GM12864 (cell line): ENCODE data around the gene SLC25A13.

ENCODE experiments used
- DNase-seq: peaks from one replicate; pipeline ENCODE4 v3.0.0-alpha.2; 2011; ENCODE audit warnings: low read depth
- H3K4me3 ChIP-seq: 2 replicates; pipeline ENCODE4 v1.5.1; 2011; ENCODE audit warnings: mild to moderate bottlenecking, low read depth, low read length, control low read depth
- TF ChIP-seq, protein P1 (sequence below): IDR thresholded peaks from 2 replicates; pipeline ENCODE4 v1.5.1; 2011; ENCODE audit warnings: low read depth, mild to moderate bottlenecking, moderate library complexity, low read length, control low read depth, inconsistent platforms; ENCODE audit errors: missing control alignments

SLC25A13 gene

DNA sequence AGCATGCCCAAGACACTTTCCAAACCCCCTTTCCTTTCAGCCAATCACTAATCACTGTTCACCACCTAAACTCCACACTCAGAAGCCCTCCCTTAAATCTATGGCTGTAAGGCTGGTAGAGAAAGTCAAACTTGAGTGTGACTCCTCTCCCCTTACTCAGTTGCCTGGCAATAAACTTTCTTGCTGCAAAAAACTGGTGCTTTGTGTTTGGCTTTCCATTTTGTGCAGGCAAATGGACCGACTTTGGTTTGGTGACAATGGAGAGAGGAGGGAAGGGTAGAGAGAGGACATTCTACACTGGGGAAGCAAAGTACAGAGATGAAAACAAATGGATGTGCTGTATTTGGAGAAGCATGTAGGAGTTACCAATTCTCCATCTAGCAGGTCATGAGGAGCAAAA lies 84.9 kb downstream of the SLC25A13 start:
- DNase-seq: no peak
- TF ChIP-seq, protein P1, sequence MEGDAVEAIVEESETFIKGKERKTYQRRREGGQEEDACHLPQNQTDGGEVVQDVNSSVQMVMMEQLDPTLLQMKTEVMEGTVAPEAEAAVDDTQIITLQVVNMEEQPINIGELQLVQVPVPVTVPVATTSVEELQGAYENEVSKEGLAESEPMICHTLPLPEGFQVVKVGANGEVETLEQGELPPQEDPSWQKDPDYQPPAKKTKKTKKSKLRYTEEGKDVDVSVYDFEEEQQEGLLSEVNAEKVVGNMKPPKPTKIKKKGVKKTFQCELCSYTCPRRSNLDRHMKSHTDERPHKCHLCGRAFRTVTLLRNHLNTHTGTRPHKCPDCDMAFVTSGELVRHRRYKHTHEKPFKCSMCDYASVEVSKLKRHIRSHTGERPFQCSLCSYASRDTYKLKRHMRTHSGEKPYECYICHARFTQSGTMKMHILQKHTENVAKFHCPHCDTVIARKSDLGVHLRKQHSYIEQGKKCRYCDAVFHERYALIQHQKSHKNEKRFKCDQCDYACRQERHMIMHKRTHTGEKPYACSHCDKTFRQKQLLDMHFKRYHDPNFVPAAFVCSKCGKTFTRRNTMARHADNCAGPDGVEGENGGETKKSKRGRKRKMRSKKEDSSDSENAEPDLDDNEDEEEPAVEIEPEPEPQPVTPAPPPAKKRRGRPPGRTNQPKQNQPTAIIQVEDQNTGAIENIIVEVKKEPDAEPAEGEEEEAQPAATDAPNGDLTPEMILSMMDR: no peak
- no peak overlapping the region for H3K4me3 ChIP-seq

DNA sequence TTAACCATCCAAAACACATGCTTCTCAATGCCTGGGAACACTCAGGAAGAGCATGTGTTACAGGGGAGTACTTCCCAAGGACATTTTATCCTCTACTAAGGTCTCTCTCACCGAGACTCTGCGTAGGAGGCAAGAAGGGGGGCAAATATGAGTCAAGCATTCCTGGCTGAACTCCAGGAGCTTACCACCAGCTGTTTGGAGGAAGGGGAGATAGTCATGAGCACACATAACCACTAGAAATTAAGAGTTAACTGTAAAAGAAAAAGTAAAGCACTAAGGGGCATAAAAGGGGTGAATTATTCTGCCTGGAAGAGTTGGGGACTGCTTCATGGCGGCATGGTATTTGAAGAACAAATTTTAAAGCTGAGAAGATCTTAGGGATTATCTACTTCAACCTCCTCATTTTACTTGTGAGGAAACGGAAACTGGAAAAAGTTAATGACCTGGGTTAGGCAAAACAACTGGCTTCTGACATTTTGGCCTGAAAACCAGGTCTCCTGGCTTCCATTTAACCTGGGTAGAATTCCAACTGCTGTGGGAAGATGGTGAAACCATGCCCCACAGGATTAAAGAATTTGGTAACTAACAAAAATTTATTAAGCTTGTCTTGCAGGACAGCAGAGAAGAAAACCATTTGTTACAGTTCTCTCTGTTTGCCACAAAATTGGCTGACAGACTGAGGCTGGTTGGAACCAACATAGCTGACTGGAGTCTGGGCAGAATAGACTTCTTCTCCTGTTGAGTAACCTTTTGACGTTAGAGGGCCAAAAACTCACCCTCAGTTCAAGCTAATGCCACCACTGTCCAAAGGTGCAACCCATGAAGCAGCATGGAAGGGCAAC lies 85.5 kb downstream of the SLC25A13 start:
- no peak for DNase-seq
- no peak overlapping the region for H3K4me3 ChIP-seq
- TF ChIP-seq, protein P1: no peak

DNA sequence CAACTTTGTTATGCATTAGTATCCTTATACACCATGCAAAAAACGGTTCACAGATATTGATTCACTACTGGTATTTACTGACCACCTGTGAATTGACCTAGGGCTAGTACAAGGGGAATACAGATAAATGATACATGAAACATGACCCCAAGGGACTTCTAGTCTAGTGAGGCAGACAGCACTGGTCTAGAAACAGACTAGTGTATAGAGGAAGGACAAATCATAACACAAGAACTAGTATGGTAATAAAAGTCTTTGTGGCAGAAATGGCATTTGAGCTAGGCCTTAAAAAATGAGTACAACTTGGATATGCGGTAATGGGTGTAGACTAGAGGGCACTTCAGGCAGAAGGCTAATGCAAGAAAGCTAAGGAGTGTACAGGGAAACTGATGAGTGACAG lies 86.6 kb downstream of the SLC25A13 start:
- no peak overlapping the region for H3K4me3 ChIP-seq
- no peak for DNase-seq
- TF ChIP-seq, protein P1: no peak

DNA sequence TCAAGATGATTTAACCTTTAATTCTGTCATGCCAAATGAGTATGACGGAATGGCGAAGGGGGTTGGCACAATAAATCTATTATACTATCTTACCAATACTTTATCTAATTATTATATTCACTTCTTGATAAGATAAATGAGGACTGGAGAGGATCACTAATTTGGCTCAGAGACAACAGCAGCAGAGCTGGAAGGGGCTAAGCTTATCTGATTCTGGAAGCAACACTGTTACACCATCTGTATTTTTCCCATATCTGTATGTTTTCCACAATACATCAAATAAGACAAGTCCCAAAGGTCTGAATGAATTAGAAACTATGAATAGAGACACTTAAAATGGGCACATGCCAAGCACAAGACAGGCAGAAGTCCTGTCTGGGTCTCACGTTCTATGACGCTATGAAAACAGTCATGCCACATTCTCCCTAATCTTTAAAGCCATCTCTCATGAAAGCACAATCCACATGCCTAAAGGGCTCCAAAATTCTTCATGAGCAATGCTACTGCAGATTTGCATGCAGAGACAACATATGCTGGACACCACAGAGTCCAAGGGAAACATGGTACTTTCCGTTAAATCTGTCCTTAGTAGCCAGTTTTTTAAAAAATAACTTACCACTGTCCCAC lies 88.3 kb downstream of the SLC25A13 start:
- no peak for DNase-seq
- no peak overlapping the region for H3K4me3 ChIP-seq
- TF ChIP-seq, protein P1: no peak

DNA sequence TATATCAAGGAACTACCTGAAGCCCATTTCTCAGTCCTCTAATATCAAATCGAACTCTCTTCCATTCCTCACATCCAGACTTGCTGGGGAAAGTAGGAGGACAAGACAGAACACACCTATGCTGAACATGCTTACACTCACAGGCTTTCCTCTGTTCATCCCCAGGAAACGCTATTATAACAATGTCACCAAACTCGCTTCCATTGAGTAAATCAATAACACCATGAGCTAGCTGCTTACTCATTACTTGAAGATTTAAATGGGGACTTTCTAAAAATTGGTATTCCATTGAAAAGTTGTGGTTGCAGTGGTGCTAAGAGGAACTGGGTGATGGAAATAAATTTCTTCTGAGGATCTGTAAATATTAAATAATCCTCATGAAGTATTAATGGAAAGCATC lies 88.8 kb downstream of the SLC25A13 start:
- TF ChIP-seq, protein P1: no peak
- DNase-seq: no peak
- H3K4me3 ChIP-seq: no peak overlapping the region

DNA sequence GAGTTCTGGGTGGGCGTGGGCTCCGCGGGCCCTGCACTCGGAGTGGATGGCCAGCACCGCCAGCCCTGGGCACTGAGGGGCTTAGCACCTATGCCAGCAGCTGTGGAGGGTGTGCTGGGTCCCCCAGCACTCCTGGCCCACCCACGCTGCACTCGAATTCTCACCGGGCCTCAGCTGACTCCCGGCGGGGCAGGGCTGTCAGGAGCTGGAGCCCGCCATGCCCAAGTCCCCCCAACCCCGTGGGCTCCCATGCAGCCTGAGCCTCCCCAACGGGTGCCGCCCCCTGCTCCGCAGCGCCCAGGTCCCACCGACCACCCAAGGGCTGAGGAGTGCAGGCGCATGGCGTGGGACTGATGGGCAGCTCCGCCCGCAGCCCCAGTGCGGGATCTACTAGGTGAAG lies 93.1 kb downstream of the SLC25A13 start:
- DNase-seq: no peak
- TF ChIP-seq, protein P1: no peak

More for the DNA sequence above, 93.1 kb downstream of the SLC25A13 start:
- no peak overlapping the region for H3K4me3 ChIP-seq
